ENCODE measurements around the gene CEP295NL. TPM values are rescaled to one million over a fixed set of nuclear protein-coding genes. Genes with fewer than 3 reads are reported as not detected.

CEP295NL gene
- total RNA-seq, 1 experiment from 2014 or later = 0.87 TPM

DNA sequence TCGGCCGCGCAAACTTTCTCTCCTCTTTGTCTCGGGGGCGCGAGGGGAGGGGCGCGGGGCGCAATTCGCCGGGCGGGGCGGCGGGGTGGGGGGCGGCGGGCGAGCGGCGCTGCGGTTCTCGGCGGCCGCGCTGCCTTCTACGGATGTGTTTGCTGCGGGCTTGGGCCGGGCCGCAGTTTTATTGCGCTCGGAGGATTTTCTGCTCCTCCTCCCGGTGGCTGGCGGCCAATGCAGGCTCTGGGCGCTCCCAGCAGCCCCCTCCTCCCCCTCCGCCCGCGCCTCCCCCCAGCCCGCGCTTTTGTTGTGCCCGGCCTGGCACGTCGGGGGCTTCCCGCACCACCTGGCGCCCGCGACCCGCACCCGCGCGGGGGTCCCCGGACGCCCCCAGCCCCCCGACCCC, 22.2 kb upstream of the CEP295NL start, which contains the start of gene TIMP2:
Gene TIMP2, minus strand, starts transcription at position 154 of the 400 bp plus-strand sequence. CDS start 299 bp downstream, outside the sequence.
- no peaks in the 10 kb centered on the region for H3K27me3 ChIP-seq (ENCODE audit: control insufficient read depth, insufficient read depth, low read length)
- in situ Hi-C loops (cut with HindIII; ENCODE audit: low pct_unique_long_range_greater_than_20kb, low sequenced_read_pairs) = no loop called here
- TF ChIP-seq TCF7L2 (IDR thresholded peaks at IDR 0.05; ENCODE audit: low read depth, low read length) (no peak), POLR2AphosphoS5 (IDR thresholded peaks at IDR 0.05; ENCODE audit: low read depth, low read length) (peak; percentile 34; the same call in 1 of the 2 replicates)
- DNase-seq (ENCODE audit: low read depth, low spot score) (no peak), ATAC-seq (peak; percentile 81)
- ChIA-PET POLR2A (no interaction called here), CTCF (no interaction called here)
- intact Hi-C loops (cut with micrococcal nuclease; ENCODE audit: unreplicated experiment) = no loop called here
- H3K27ac ChIP-seq (ENCODE audit: low read length) = peak within 1 kb of the TSS; percentile 69; the same call in 1 of the 2 replicates
- H3K9me3 ChIP-seq (ENCODE audit: control insufficient read depth, insufficient read depth, low read depth, low read length) = no peaks in the 10 kb centered on the region
- BruUV-seq (replicated peaks) = no TSS peak
- H3K4me1 ChIP-seq (ENCODE audit: control insufficient read depth, insufficient read depth, low read length) = peaks cover 25% of the 10 kb centered on the region
- H3K36me3 ChIP-seq (ENCODE audit: control insufficient read depth, insufficient read depth, low read length) = no peaks in the 10 kb centered on the region
- H3K4me3 ChIP-seq (ENCODE audit: low read depth in 2 of 2, low read length in 2 of 2) = peak within 1 kb of the TSS; percentile 50 to 65

DNA sequence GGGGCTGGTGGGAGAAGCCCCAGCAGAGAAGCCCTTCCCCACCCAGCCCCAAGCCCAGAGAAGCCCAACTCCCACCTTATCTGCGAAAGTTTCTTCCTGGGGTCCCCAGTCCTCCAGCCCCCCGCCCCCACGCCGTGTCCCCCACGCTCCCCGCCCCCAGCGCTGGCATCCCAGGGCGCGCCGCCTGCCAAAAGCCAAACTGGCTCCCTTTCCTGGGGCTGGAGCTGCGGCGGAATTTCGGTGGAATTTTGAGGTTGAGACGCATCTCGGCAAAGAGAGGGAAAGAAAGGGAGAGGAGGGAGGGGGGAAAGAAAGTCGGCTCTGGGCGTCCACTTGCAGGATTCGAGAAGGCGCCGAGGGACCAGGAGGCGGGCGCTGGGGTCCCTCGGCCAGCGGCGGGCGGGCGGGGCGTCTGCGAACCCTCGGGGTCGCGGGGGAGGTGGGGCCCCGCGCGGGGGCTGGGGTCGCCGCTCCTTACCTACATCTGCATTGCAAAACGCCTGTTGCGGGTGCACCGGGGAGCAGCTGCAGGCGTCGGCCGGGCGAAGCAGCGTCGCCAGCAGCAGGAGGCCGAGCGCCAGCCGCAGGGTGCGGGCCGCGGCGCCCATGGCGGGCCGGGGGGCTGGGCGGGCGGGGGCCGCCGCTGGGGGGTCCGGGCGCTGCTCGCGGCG, 21.6 kb upstream of the CEP295NL start:
- Histone ChIP-seq H3K27me3 (ENCODE audit: control insufficient read depth, insufficient read depth, low read length) (no peaks in the 10 kb centered on the region), H3K27ac (ENCODE audit: low read length) (peak overlapping the region; percentile 26; the same call in 1 of the 2 replicates), H3K36me3 (ENCODE audit: control insufficient read depth, insufficient read depth, low read length) (no peaks in the 10 kb centered on the region), H3K9me3 (ENCODE audit: control insufficient read depth, insufficient read depth, low read depth, low read length) (no peaks in the 10 kb centered on the region), H3K4me3 (ENCODE audit: low read depth in 2 of 2, low read length in 2 of 2) (peak overlapping the region; percentile 50 to 65), H3K4me1 (ENCODE audit: control insufficient read depth, insufficient read depth, low read length) (peaks cover 25% of the 10 kb centered on the region)
- ATAC-seq (peak; percentile 50), DNase-seq (ENCODE audit: low read depth, low spot score) (no peak)
- intact Hi-C loops (cut with micrococcal nuclease; ENCODE audit: unreplicated experiment) (no loop called here), in situ Hi-C loops (cut with HindIII; ENCODE audit: low pct_unique_long_range_greater_than_20kb, low sequenced_read_pairs) (no loop called here)
- ChIA-PET POLR2A (no interaction called here), CTCF (interaction anchor here (0.6 to 0.7 kb wide), 2 partner anchors 9 to 38 kb away, joined by 3 to 13 read pairs; no protein-coding TSS in a partner anchor)
- TF ChIP-seq TCF7L2 (IDR thresholded peaks at IDR 0.05; ENCODE audit: low read depth, low read length) (no peak), SIN3A (IDR thresholded peaks at IDR 0.05; ENCODE audit: borderline replicate concordance, insufficient read depth, low read depth, low read length) (no peak), POLR2AphosphoS5 (IDR thresholded peaks at IDR 0.05; ENCODE audit: low read depth, low read length) (no peak), REST (IDR thresholded peaks at IDR 0.05; ENCODE audit: insufficient read depth in 1 of 2, low read depth in 2 of 2, low read length in 1 of 2) (no peak)
- TF ChIP-seq, protein P1, sequence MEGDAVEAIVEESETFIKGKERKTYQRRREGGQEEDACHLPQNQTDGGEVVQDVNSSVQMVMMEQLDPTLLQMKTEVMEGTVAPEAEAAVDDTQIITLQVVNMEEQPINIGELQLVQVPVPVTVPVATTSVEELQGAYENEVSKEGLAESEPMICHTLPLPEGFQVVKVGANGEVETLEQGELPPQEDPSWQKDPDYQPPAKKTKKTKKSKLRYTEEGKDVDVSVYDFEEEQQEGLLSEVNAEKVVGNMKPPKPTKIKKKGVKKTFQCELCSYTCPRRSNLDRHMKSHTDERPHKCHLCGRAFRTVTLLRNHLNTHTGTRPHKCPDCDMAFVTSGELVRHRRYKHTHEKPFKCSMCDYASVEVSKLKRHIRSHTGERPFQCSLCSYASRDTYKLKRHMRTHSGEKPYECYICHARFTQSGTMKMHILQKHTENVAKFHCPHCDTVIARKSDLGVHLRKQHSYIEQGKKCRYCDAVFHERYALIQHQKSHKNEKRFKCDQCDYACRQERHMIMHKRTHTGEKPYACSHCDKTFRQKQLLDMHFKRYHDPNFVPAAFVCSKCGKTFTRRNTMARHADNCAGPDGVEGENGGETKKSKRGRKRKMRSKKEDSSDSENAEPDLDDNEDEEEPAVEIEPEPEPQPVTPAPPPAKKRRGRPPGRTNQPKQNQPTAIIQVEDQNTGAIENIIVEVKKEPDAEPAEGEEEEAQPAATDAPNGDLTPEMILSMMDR (IDR thresholded peaks at IDR 0.05) = no peak
- BruUV-seq (replicated peaks) = no TSS peak

All from Panc1 (cell line).